HEK293 (cell line): ENCODE measurements around the gene TRIM66.

Experiments used
- ZNF274 ChIP-seq, 2 experiments: fragments of 200-500 bp in 1 of 2; fragments of 450-650 bp in 1 of 2; sonication (Bioruptor generic) in 1 of 2; formaldehyde crosslinking in 1 of 2; IDR thresholded peaks; 2 replicates each; pipeline versions ENCODE4 v1.5.1 to v1.6.1; 2014 to 2016; ENCODE audit warnings: borderline replicate concordance in 1 of 2, inconsistent platforms in 1 of 2, low read length in 1 of 2, missing biosample characterization in 1 of 2, missing genetic modification characterization in 1 of 2
- ZNF837 ChIP-seq: fragments of 450-650 bp; formaldehyde crosslinking; IDR thresholded peaks from 2 replicates; pipeline ENCODE4 v1.5.1; 2016; ENCODE audit warnings: missing biosample characterization, missing genetic modification characterization
- TF ChIP-seq, protein P1 (sequence below): fragments of 450-650 bp; formaldehyde crosslinking; IDR thresholded peaks from 2 replicates; pipeline ENCODE4 v1.5.1; 2016; ENCODE audit warnings: missing biosample characterization, missing genetic modification characterization

DNA sequence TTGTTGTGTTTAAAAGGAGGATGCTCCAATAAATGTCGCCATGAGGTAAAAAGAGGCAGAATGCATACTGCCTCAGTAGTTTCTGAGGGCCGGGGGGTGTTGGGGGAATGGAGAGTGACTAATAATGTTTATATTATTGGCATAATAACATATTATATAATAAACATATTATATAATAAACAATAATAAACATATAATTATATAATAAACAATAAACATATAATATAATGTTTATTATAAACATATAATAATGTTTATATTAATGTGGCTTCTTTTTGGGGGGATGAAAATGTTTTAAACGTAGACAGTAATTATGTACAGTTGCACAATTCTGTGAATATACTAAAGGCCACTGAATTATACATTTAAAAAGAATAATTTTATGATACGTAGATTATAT, 35.6 kb downstream of the TRIM66 start:
- TF ChIP-seq, protein P1, sequence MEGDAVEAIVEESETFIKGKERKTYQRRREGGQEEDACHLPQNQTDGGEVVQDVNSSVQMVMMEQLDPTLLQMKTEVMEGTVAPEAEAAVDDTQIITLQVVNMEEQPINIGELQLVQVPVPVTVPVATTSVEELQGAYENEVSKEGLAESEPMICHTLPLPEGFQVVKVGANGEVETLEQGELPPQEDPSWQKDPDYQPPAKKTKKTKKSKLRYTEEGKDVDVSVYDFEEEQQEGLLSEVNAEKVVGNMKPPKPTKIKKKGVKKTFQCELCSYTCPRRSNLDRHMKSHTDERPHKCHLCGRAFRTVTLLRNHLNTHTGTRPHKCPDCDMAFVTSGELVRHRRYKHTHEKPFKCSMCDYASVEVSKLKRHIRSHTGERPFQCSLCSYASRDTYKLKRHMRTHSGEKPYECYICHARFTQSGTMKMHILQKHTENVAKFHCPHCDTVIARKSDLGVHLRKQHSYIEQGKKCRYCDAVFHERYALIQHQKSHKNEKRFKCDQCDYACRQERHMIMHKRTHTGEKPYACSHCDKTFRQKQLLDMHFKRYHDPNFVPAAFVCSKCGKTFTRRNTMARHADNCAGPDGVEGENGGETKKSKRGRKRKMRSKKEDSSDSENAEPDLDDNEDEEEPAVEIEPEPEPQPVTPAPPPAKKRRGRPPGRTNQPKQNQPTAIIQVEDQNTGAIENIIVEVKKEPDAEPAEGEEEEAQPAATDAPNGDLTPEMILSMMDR (tag by site-specific recombination), result no peak
- no peak for TF ChIP-seq ZNF837
- TF ChIP-seq ZNF274 (IDR thresholded peaks at IDR 0.05; ENCODE audit: low read length), result no peak
- TF ChIP-seq ZNF274 (tag by site-specific recombination; IDR thresholded peaks at IDR 0.05; ENCODE audit: borderline replicate concordance), result no peak
